Astrocyte (in vitro differentiated cells and primary cell): ENCODE data around the gene IRS1. TPM values are rescaled to one million over a fixed set of nuclear protein-coding genes. Genes with fewer than 3 reads are reported as not detected.

Source experiments
- DNase-seq: peaks from one replicate; pipeline ENCODE4 v3.0.0-alpha.2; 2010; ENCODE audit warnings: low read depth
- FAIRE-seq: peaks from 2 replicates; lab custom pipeline; 2011; peaks lifted over from hg19 to GRCh38; lab: Jason Lieb, UNC
- H2AFZ ChIP-seq: 2 replicates; pipeline ENCODE4 v1.6.0; 2012; ENCODE audit warnings: low read depth, low read length, inconsistent platforms
- H3K27ac ChIP-seq: 2 replicates; pipeline ENCODE4 v1.5.1; 2011; ENCODE audit warnings: low read depth, low read length, inconsistent platforms
- H3K27me3 ChIP-seq: 2 replicates; pipeline ENCODE4 v1.6.0; 2011; ENCODE audit warnings: low read length, inconsistent platforms; ENCODE audit not compliant: insufficient read depth
- H3K36me3 ChIP-seq: 2 replicates; pipeline ENCODE4 v1.5.1; 2011; ENCODE audit warnings: low read length, inconsistent platforms; ENCODE audit not compliant: insufficient read depth
- H3K4me1 ChIP-seq: 2 replicates; pipeline ENCODE4 v1.5.1; 2011; ENCODE audit warnings: low read length, inconsistent platforms; ENCODE audit not compliant: insufficient read depth
- H3K4me2 ChIP-seq: 2 replicates; pipeline ENCODE4 v1.6.0; 2012; ENCODE audit warnings: low read length, inconsistent platforms
- H3K4me3 ChIP-seq: 2 replicates; pipeline ENCODE4 v1.5.1; 2011; ENCODE audit warnings: low read depth, mild to moderate bottlenecking, low read length, inconsistent platforms; ENCODE audit not compliant: insufficient read depth
- H3K79me2 ChIP-seq: 2 replicates; pipeline ENCODE4 v1.6.0; 2012; ENCODE audit warnings: mild to moderate bottlenecking, low read length, inconsistent platforms; ENCODE audit not compliant: insufficient read depth
- H3K9ac ChIP-seq: 2 replicates; pipeline ENCODE4 v1.6.0; 2012; ENCODE audit warnings: mild to moderate bottlenecking, low read length, inconsistent platforms
- H3K9me3 ChIP-seq: 2 replicates; pipeline ENCODE4 v1.5.1; 2012; ENCODE audit warnings: low read depth, mild to moderate bottlenecking, low read length, inconsistent platforms; ENCODE audit not compliant: insufficient read depth
- H4K20me1 ChIP-seq: 2 replicates; pipeline ENCODE4 v1.6.0; 2012; ENCODE audit warnings: low read length, inconsistent platforms; ENCODE audit not compliant: insufficient read depth
- H3K27ac Mint-ChIP-seq: one replicate; pipeline ENCODE4 v1.8.0; 2021; ENCODE audit warnings: mild to moderate bottlenecking, mixed read lengths; ENCODE audit not compliant: unreplicated experiment
- H3K27me3 Mint-ChIP-seq: one replicate; pipeline ENCODE4 v1.8.0; 2021; ENCODE audit warnings: low read depth, mixed read lengths; ENCODE audit not compliant: unreplicated experiment
- H3K36me3 Mint-ChIP-seq: one replicate; pipeline ENCODE4 v1.8.0; 2021; ENCODE audit warnings: low read depth, mixed read lengths; ENCODE audit not compliant: unreplicated experiment
- H3K4me1 Mint-ChIP-seq: one replicate; pipeline ENCODE4 v1.8.0; 2021; ENCODE audit warnings: low read depth, mixed read lengths; ENCODE audit not compliant: unreplicated experiment
- H3K4me3 Mint-ChIP-seq: one replicate; pipeline ENCODE4 v1.8.0; 2021; ENCODE audit warnings: mild to moderate bottlenecking, moderate library complexity, mixed read lengths; ENCODE audit not compliant: unreplicated experiment
- H3K9me3 Mint-ChIP-seq: one replicate; pipeline ENCODE4 v1.8.0; 2021; ENCODE audit warnings: mild to moderate bottlenecking, mixed read lengths; ENCODE audit not compliant: unreplicated experiment
- CTCF ChIP-seq: IDR thresholded peaks from 2 replicates; pipeline ENCODE4 v1.5.1; 2011; ENCODE audit warnings: low read depth, mild to moderate bottlenecking, inconsistent platforms, low read length, moderate library complexity; ENCODE audit not compliant: insufficient read depth
- EZH2 ChIP-seq: IDR thresholded peaks from 2 replicates; pipeline ENCODE4 v1.6.1; 2012; ENCODE audit warnings: mild to moderate bottlenecking, low read length, inconsistent platforms; ENCODE audit not compliant: insufficient read depth
- total RNA-seq: library from RNA; stranded (reverse); gene quantifications from 2 replicates; pipeline ENCODE4 v1.2.1, GENCODE V29; 2021

The IRS1 gene
- total RNA-seq, 1 donor from 2014 or later: 45.0 TPM

- Histone ChIP-seq H3K9ac (no peak overlapping the region), H3K9me3 (no peaks in the 10 kb centered on the region), H3K27me3 (no peaks in the 10 kb centered on the region), H3K36me3 (no peaks in the 10 kb centered on the region), H4K20me1 (no peaks in the 10 kb centered on the region), H3K4me2 (no peak overlapping the region), H3K79me2 (no peaks in the 10 kb centered on the region), H3K4me1 (no peaks in the 10 kb centered on the region), H2AFZ (no peak overlapping the region), H3K4me3 (no peak overlapping the region), H3K27ac (no peak overlapping the region)
- Mint-ChIP-seq H3K9me3 (no peaks in the 10 kb centered on the region), H3K4me1 (peaks cover 14% of the 10 kb centered on the region), H3K27ac (no peak overlapping the region), H3K36me3 (peaks cover 2% of the 10 kb centered on the region), H3K4me3 (no peak overlapping the region), H3K27me3 (peaks cover 6% of the 10 kb centered on the region)
- FAIRE-seq (no peak), DNase-seq (no peak)
- TF ChIP-seq EZH2 (no peak), CTCF (no peak)
Measured at GRCh38 chr2:226705133-226705886, 94.3 kb downstream of the IRS1 start.

GRCh38 chr2:226703514-226703913 is 96.1 kb downstream of the IRS1 start:
- Mint-ChIP-seq H3K4me1 (peaks cover 22% of the 10 kb centered on the region), H3K27me3 (peaks cover 2% of the 10 kb centered on the region), H3K36me3 (peaks cover 5% of the 10 kb centered on the region), H3K27ac (no peak overlapping the region), H3K4me3 (no peak overlapping the region), H3K9me3 (no peaks in the 10 kb centered on the region)
- no peak for FAIRE-seq
- H3K4me2 ChIP-seq: no peak overlapping the region
- no peaks in the 10 kb centered on the region for H3K79me2 ChIP-seq
- no peak overlapping the region for H2AFZ ChIP-seq
- no peak overlapping the region for H3K4me3 ChIP-seq
- no peaks in the 10 kb centered on the region for H3K9me3 ChIP-seq
- H3K36me3 ChIP-seq: no peaks in the 10 kb centered on the region
- no peaks in the 10 kb centered on the region for H4K20me1 ChIP-seq
- no peaks in the 10 kb centered on the region for H3K4me1 ChIP-seq
- H3K27me3 ChIP-seq: no peaks in the 10 kb centered on the region
- no peak overlapping the region for H3K27ac ChIP-seq
- TF ChIP-seq CTCF: no peak
- no peak for TF ChIP-seq EZH2
- DNase-seq: no peak
- no peak overlapping the region for H3K9ac ChIP-seq

GRCh38 chr2:226702376-226702775 is 97.2 kb downstream of the IRS1 start:
- FAIRE-seq (no peak), DNase-seq (no peak)
- no peaks in the 10 kb centered on the region for H3K79me2 ChIP-seq
- H3K4me2 ChIP-seq: no peak overlapping the region
- no peaks in the 10 kb centered on the region for H3K27me3 Mint-ChIP-seq
- H2AFZ ChIP-seq: no peak overlapping the region
- no peak overlapping the region for H3K4me3 ChIP-seq
- peaks cover 22% of the 10 kb centered on the region for H3K4me1 Mint-ChIP-seq
- no peaks in the 10 kb centered on the region for H3K9me3 Mint-ChIP-seq
- H3K27ac Mint-ChIP-seq: no peak overlapping the region
- H3K36me3 Mint-ChIP-seq: peaks cover 3% of the 10 kb centered on the region
- no peaks in the 10 kb centered on the region for H4K20me1 ChIP-seq
- TF ChIP-seq CTCF: no peak
- no peak for TF ChIP-seq EZH2
- no peaks in the 10 kb centered on the region for H3K4me1 ChIP-seq
- H3K27ac ChIP-seq: no peak overlapping the region
- no peak overlapping the region for H3K4me3 Mint-ChIP-seq
- H3K9ac ChIP-seq: no peak overlapping the region
- no peaks in the 10 kb centered on the region for H3K36me3 ChIP-seq
- H3K27me3 ChIP-seq: no peaks in the 10 kb centered on the region
- no peaks in the 10 kb centered on the region for H3K9me3 ChIP-seq
